GM21737 (cell line): ENCODE measurements around the gene NKX2-1.
"Not testable (repeated sequence)": the region's sequence is repeated elsewhere in the genome, so short reads cannot be mapped to it uniquely, and the experiment has no call there.

ENCODE experiments used
- ATAC-seq: cut with Tn5 transposase; IDR thresholded peaks from one replicate; pipeline ENCODE4 v1.9.1; 2021; ENCODE audit warnings: mild to moderate bottlenecking, moderate library complexity; ENCODE audit not compliant: unreplicated experiment

NKX2-1 gene

GRCh38 chr14:36505892-36506731, 13.9 kb downstream of the NKX2-1 start:
- ATAC-seq = no peak

- ATAC-seq = no peak
Observed at GRCh38 chr14:36505181-36505815, 14.7 kb downstream of the NKX2-1 start.

- no peak for ATAC-seq
Observed at GRCh38 chr14:36504771-36505175, 15.3 kb downstream of the NKX2-1 start.

- ATAC-seq = no peak
Observed at GRCh38 chr14:36503771-36504741, 16.0 kb downstream of the NKX2-1 start.

GRCh38 chr14:36502558-36503508, 17.2 kb downstream of the NKX2-1 start:
- ATAC-seq = no peak

GRCh38 chr14:36498938-36499337, 21.1 kb downstream of the NKX2-1 start:
- no peak for ATAC-seq

- ATAC-seq = no peak
Observed at GRCh38 chr14:36496346-36496745, 23.7 kb downstream of the NKX2-1 start.

- ATAC-seq = no peak
Observed at GRCh38 chr14:36495666-36496065, 24.4 kb downstream of the NKX2-1 start.

GRCh38 chr14:36493761-36494160, 26.3 kb downstream of the NKX2-1 start:
- no peak for ATAC-seq

GRCh38 chr14:36485773-36486172, 34.3 kb downstream of the NKX2-1 start:
- no peak for ATAC-seq

- no peak for ATAC-seq
Observed at GRCh38 chr14:36479344-36479743, 40.7 kb downstream of the NKX2-1 start.

- ATAC-seq = no peak
Observed at GRCh38 chr14:36478782-36479181, 41.2 kb downstream of the NKX2-1 start.

- ATAC-seq = no peak
Observed at GRCh38 chr14:36477266-36477665, 42.8 kb downstream of the NKX2-1 start.

GRCh38 chr14:36476061-36476460, 44.0 kb downstream of the NKX2-1 start:
- ATAC-seq = not testable (repeated sequence)

- no peak for ATAC-seq
Observed at GRCh38 chr14:36474593-36474992, 45.4 kb downstream of the NKX2-1 start.

- ATAC-seq = no peak
Observed at GRCh38 chr14:36471431-36471830, 48.6 kb downstream of the NKX2-1 start.

- no peak for ATAC-seq
Observed at GRCh38 chr14:36467332-36467731, 52.7 kb downstream of the NKX2-1 start.
